Esophagus squamous epithelium (tissue), 4 donors: Measurements from ENCODE around the gene BTG4.

Experiments used
- POLR2A ChIP-seq, 4 donors: fragments of 450-650 bp; IDR thresholded peaks; one replicate each; pipeline ENCODE4 v1.6.1; 2017; ENCODE audit warnings: antibody characterized with exemption in 4 of 4, mild to moderate bottlenecking in 4 of 4, moderate library complexity in 3 of 4
- TF ChIP-seq, protein P1 (sequence below), 6 experiments: fragments of 450-650 bp in 4 of 6; fragments of 200-600 bp in 2 of 6; sonication (generic) in 2 of 6; IDR thresholded peaks; one replicate each; pipeline ENCODE4 v1.5.1; 2016 to 2019; ENCODE audit warnings: antibody characterized with exemption in 6 of 6, mild to moderate bottlenecking in 4 of 6, moderate library complexity in 4 of 6

DNA sequence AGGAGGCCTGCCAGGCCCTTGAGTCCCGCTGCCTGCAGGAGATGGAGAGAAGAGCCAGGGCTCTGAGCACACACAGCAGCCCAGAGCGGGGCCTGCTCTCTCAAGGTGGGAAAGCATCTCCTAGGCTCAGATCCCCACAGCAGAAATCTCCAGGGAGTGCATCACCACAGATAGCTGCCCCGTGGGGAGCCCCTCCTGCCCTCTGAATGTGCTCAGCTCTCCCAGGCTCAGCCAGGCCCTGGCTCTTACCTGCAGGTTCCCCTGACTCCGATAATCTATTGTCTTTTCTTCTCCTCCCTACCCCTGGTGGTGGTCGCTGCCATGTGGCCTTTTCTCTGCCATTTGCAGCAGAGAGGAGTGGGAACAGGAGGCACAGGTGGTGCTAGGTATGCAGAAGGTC, 49.9 kb downstream of the BTG4 start:
- TF ChIP-seq, protein P1, sequence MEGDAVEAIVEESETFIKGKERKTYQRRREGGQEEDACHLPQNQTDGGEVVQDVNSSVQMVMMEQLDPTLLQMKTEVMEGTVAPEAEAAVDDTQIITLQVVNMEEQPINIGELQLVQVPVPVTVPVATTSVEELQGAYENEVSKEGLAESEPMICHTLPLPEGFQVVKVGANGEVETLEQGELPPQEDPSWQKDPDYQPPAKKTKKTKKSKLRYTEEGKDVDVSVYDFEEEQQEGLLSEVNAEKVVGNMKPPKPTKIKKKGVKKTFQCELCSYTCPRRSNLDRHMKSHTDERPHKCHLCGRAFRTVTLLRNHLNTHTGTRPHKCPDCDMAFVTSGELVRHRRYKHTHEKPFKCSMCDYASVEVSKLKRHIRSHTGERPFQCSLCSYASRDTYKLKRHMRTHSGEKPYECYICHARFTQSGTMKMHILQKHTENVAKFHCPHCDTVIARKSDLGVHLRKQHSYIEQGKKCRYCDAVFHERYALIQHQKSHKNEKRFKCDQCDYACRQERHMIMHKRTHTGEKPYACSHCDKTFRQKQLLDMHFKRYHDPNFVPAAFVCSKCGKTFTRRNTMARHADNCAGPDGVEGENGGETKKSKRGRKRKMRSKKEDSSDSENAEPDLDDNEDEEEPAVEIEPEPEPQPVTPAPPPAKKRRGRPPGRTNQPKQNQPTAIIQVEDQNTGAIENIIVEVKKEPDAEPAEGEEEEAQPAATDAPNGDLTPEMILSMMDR (IDR thresholded peaks at IDR 0.05), result no peak
- no peak for TF ChIP-seq POLR2A (IDR thresholded peaks at IDR 0.05)
